Measurements from ENCODE around the gene EIF4H.

The EIF4H gene

DNA sequence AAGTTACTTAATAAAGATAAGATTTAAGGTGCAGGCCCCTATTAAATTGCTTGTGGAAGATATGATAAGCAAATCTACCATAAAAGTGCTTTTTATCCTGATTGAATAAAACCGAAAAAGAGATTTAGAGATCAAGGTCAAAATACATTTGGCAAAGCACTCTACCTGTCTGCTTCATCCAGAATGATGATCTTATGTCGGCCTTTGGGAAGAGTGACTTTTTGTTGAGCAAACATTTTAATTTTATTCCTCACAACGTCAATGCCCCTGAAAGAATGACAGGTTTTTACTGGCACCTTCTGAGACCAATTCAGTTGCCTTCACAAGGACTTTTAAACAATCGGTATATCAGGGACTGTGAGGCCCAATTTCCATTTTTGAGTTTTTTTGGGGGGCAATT, 72.3 kb downstream of the EIF4H start:
- Histone ChIP-seq H3K4me3 (ENCODE audit: low read depth, low read length, poor library complexity, severe bottlenecking) (no peak overlapping the region), H3K79me2 (ENCODE audit: insufficient read depth, low read length) (no peaks in the 10 kb centered on the region), H3F3A (ENCODE audit: insufficient read depth, low read length) (no peaks in the 10 kb centered on the region), H3K4me2 (ENCODE audit: low read length) (no peak overlapping the region), H3K9me2 (ENCODE audit: low read depth, low read length) (no peaks in the 10 kb centered on the region), H3K36me3 (ENCODE audit: insufficient read depth, low read length) (peaks cover 88% of the 10 kb centered on the region), H3K9me3 (ENCODE audit: low read length) (no peaks in the 10 kb centered on the region), H3K27me3 (ENCODE audit: insufficient read depth, low read length) (no peaks in the 10 kb centered on the region), H3K9ac (ENCODE audit: low read length) (no peak overlapping the region), H3K4me1 (ENCODE audit: insufficient read depth, low read length, severe bottlenecking) (no peaks in the 10 kb centered on the region), H2AFZ (ENCODE audit: low read length) (no peak overlapping the region), H4K20me1 (ENCODE audit: insufficient read depth, low read length) (no peaks in the 10 kb centered on the region), H3K27ac (ENCODE audit: low read depth, low read length, poor library complexity, severe bottlenecking) (no peak overlapping the region)
- TF ChIP-seq EZH2 (IDR thresholded peaks at IDR 0.05; ENCODE audit: borderline replicate concordance, low read length), result no peak
- TF ChIP-seq, protein P1, sequence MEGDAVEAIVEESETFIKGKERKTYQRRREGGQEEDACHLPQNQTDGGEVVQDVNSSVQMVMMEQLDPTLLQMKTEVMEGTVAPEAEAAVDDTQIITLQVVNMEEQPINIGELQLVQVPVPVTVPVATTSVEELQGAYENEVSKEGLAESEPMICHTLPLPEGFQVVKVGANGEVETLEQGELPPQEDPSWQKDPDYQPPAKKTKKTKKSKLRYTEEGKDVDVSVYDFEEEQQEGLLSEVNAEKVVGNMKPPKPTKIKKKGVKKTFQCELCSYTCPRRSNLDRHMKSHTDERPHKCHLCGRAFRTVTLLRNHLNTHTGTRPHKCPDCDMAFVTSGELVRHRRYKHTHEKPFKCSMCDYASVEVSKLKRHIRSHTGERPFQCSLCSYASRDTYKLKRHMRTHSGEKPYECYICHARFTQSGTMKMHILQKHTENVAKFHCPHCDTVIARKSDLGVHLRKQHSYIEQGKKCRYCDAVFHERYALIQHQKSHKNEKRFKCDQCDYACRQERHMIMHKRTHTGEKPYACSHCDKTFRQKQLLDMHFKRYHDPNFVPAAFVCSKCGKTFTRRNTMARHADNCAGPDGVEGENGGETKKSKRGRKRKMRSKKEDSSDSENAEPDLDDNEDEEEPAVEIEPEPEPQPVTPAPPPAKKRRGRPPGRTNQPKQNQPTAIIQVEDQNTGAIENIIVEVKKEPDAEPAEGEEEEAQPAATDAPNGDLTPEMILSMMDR (IDR thresholded peaks at IDR 0.05; ENCODE audit: low read length), result no peak

Measured in OCI-LY1 (cell line).